Fibroblast of the aortic adventitia (primary cell): ENCODE measurements around the gene LMX1B. TPM values are rescaled to one million over a fixed set of nuclear protein-coding genes. Genes with fewer than 3 reads are reported as not detected.

ENCODE experiments used
- DNase-seq: peaks from one replicate; pipeline ENCODE4 v3.0.0-alpha.2; 2010; ENCODE audit warnings: low read depth
- H3K4me3 ChIP-seq: 2 replicates; pipeline ENCODE4 v1.5.1; 2011; ENCODE audit warnings: low read depth, mild to moderate bottlenecking, control low read depth, low read length, moderate library complexity
- total RNA-seq: library from RNA; depleted of rRNA; stranded (reverse); fragments of >200 nt; gene quantifications from 2 replicates; pipeline ENCODE4 v1.2.3, GENCODE V29; 2012; ENCODE audit warnings: low replicate concordance
- TF ChIP-seq, protein P1 (sequence below): IDR thresholded peaks from 2 replicates; pipeline ENCODE4 v1.5.1; 2011; ENCODE audit warnings: mild to moderate bottlenecking, low read length, control low read depth, inconsistent platforms; ENCODE audit not compliant: insufficient read depth

Gene LMX1B
- total RNA-seq, 1 donor = not detected

- TF ChIP-seq, protein P1, sequence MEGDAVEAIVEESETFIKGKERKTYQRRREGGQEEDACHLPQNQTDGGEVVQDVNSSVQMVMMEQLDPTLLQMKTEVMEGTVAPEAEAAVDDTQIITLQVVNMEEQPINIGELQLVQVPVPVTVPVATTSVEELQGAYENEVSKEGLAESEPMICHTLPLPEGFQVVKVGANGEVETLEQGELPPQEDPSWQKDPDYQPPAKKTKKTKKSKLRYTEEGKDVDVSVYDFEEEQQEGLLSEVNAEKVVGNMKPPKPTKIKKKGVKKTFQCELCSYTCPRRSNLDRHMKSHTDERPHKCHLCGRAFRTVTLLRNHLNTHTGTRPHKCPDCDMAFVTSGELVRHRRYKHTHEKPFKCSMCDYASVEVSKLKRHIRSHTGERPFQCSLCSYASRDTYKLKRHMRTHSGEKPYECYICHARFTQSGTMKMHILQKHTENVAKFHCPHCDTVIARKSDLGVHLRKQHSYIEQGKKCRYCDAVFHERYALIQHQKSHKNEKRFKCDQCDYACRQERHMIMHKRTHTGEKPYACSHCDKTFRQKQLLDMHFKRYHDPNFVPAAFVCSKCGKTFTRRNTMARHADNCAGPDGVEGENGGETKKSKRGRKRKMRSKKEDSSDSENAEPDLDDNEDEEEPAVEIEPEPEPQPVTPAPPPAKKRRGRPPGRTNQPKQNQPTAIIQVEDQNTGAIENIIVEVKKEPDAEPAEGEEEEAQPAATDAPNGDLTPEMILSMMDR = no peak
- H3K4me3 ChIP-seq = no peak overlapping the region
- no peak for DNase-seq
Measured at GRCh38 chr9:126621919-126622735, 8.4 kb downstream of the LMX1B start.

GRCh38 chr9:126623314-126623666, 9.6 kb downstream of the LMX1B start:
- H3K4me3 ChIP-seq = no peak overlapping the region
- no peak for DNase-seq
- TF ChIP-seq, protein P1 = no peak

DNA sequence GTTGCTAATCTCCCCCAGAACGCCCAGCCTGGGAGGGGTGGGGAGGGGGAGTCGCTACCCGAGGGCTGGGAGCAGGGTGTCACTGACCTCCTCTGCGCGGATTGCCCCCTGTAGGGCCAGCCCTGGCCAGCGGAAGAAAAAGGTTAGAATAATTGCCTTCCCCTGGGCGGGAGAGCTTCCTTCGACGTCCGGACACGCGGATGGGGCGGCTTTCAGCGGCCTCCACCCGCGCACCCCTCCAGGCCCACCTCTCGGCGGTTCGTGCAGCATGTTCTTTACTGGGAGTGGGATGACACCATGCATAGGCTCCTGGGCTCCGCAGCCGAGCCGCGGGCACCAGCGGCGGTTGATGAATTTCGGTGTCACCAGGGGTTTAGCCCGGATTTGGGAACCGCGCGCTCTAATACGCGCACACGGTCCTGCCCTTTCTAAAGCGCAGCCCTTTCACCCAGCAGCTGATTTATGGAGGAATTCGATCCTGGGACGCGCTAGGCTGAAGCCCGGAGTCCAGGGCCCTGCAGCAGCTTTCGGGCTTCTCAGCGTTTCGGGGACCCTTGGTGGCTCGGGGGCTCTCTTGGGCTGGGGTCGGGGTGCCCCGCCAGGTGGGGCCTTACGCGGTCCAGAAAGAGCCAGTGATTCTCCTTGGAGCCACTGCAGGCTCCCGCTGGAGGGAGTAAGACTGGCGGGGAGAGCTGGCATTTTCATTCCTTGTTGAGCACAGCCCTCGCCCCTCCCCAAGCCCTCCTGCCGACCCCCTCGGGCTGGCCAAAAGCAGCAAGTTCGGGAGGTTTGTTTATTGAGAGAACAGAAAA, 10.1 kb downstream of the LMX1B start:
- H3K4me3 ChIP-seq = no peak overlapping the region
- TF ChIP-seq, protein P1 = no peak
- DNase-seq = no peak

DNA sequence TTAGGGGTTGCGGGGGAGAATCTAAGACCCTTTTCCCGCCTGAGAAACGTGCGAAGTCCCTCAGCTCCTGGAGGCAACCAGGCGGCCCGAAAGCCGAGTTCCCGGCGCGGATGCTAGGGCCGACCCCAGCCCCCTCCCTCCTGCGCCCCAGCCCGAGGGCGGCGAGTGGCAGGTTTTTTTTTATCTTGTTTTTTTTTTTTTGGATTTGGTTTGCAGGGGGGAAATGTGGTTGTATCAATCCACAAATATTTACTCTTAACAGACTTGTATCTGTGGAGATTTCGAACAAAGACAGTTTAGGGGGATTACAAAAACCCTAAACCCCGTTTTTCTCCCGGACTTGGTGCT, 10.7 kb downstream of the LMX1B start:
- no peak for DNase-seq

GRCh38 chr9:126624912-126625311, 11.2 kb downstream of the LMX1B start:
- H3K4me3 ChIP-seq = no peak overlapping the region
- DNase-seq = no peak
- TF ChIP-seq, protein P1 = no peak

More for the DNA sequence above, 10.7 kb downstream of the LMX1B start:
- TF ChIP-seq, protein P1 = no peak
- H3K4me3 ChIP-seq = no peak overlapping the region

- TF ChIP-seq, protein P1 = no peak
- H3K4me3 ChIP-seq = no peak overlapping the region
- DNase-seq = no peak
Measured at GRCh38 chr9:126625329-126626126, 11.8 kb downstream of the LMX1B start.
